CD1c-positive myeloid dendritic cell (primary cell): Measurements from ENCODE around the gene KCP.

Source experiments
- DNase-seq: peaks from one replicate; pipeline ENCODE4 v3.0.0-alpha.2; 2016; ENCODE audit errors: extremely low spot score

The KCP gene

GRCh38 chr7:128858380-128859231 is 51.9 kb downstream of the KCP start:
- DNase-seq, result no peak

GRCh38 chr7:128856001-128856718 is 54.3 kb downstream of the KCP start:
- no peak for DNase-seq

- no peak for DNase-seq
Observed at GRCh38 chr7:128855559-128855958, 55.0 kb downstream of the KCP start.

- no peak for DNase-seq
Observed at GRCh38 chr7:128854396-128854795, 56.1 kb downstream of the KCP start.

GRCh38 chr7:128853799-128854198 is 56.7 kb downstream of the KCP start:
- DNase-seq, result no peak

GRCh38 chr7:128852537-128853254 is 57.8 kb downstream of the KCP start:
- DNase-seq, result no peak

- no peak for DNase-seq
Observed at GRCh38 chr7:128849804-128850490, 60.6 kb downstream of the KCP start.

- DNase-seq, result no peak
Observed at GRCh38 chr7:128849156-128849515, 61.4 kb downstream of the KCP start.

- no peak for DNase-seq
Observed at GRCh38 chr7:128848289-128849155, 62.0 kb downstream of the KCP start.

- DNase-seq, result no peak
Observed at GRCh38 chr7:128847721-128848211, 62.7 kb downstream of the KCP start.

GRCh38 chr7:128846781-128847444 is 63.6 kb downstream of the KCP start:
- no peak for DNase-seq

GRCh38 chr7:128845987-128846386 is 64.5 kb downstream of the KCP start:
- no peak for DNase-seq

GRCh38 chr7:128845475-128845874 is 65.0 kb downstream of the KCP start:
- DNase-seq, result no peak

GRCh38 chr7:128844777-128845311 is 65.7 kb downstream of the KCP start:
- DNase-seq, result no peak

- no peak for DNase-seq
Observed at GRCh38 chr7:128843938-128844621, 66.4 kb downstream of the KCP start.

- DNase-seq, result no peak
Observed at GRCh38 chr7:128842674-128843641, 67.6 kb downstream of the KCP start.

GRCh38 chr7:128841921-128842673 is 68.4 kb downstream of the KCP start:
- DNase-seq, result peak; percentile 71
